Hepatic stellate cell (primary cell): Measurements from ENCODE around the gene XXYLT1.

Experiments used
- DNase-seq: peaks from one replicate; pipeline ENCODE4 v3.0.0; 2011; ENCODE audit warnings: low spot score

Gene XXYLT1

GRCh38 chr3:195168009-195168762 lies 102.8 kb downstream of the XXYLT1 start:
- no peak for DNase-seq

- DNase-seq, result no peak
Observed at GRCh38 chr3:195165790-195166189, 105.2 kb downstream of the XXYLT1 start.

- DNase-seq, result no peak
Observed at GRCh38 chr3:195165265-195165609, 105.7 kb downstream of the XXYLT1 start.

GRCh38 chr3:195164573-195165264 lies 106.2 kb downstream of the XXYLT1 start:
- DNase-seq, result no peak

GRCh38 chr3:195163719-195164572 lies 107.0 kb downstream of the XXYLT1 start:
- no peak for DNase-seq

GRCh38 chr3:195162816-195163215 lies 108.1 kb downstream of the XXYLT1 start:
- no peak for DNase-seq

DNA sequence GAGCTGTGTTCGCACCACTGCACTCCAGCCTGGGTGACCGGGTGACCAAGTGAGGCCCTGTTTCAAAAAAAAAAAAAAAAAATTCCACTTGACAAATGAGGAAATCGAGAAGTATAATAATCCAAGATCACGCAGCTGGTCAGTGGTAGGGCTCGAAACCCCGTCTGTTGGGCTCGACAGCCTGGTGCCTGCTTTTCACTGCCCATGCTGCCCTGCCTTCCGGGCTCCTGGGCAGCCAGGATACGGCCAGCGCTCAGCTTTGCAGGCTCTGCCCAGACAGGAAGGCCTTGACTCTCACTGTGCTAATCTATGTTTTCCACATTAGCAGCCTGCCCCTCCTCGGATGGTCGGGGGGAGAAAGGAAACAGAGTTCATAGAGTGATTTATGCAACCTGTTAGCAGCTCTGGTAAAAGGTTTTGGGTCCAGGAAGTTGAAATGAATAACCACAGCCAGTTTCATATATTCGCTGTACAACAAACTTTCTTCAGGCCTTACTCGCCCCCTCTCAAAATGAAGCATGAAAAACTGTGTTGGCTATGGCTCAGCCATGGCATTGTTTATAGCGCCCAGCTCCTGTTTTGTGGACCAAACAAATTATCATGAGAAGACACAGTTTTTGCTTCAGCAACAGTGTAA lies 108.8 kb downstream of the XXYLT1 start:
- no peak for DNase-seq

DNA sequence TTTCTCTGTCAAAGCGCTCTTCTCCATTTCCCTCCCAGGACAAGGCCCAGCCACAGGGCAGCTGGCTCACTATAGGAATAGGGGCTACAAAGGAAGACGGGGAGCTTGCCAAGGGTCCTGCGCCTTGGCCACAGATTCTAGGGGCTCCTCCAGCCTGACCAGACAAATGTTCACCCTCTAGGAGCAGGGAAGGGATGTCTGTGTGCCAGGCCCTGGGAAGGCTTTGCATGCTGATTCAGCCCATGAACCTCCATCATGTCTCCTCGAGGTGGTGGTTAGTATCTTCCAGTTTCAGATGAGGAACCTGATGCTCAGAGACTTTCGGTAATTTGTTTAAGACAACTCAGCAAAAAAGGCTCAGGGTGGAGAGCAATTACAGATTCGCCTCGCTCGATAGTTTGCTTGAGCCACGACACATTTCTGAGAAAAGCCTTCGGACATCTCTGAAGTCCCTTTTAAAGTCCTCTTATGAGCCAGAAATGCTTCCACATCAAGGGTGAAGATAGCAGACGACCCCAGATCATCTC lies 110.0 kb downstream of the XXYLT1 start:
- DNase-seq, result no peak

GRCh38 chr3:195160257-195160898 lies 110.6 kb downstream of the XXYLT1 start:
- DNase-seq, result peak; percentile 82

- no peak for DNase-seq
Observed at GRCh38 chr3:195159814-195160165, 111.2 kb downstream of the XXYLT1 start.

GRCh38 chr3:195159117-195159813 lies 111.7 kb downstream of the XXYLT1 start:
- no peak for DNase-seq

GRCh38 chr3:195156286-195156890 lies 114.6 kb downstream of the XXYLT1 start:
- no peak for DNase-seq

DNA sequence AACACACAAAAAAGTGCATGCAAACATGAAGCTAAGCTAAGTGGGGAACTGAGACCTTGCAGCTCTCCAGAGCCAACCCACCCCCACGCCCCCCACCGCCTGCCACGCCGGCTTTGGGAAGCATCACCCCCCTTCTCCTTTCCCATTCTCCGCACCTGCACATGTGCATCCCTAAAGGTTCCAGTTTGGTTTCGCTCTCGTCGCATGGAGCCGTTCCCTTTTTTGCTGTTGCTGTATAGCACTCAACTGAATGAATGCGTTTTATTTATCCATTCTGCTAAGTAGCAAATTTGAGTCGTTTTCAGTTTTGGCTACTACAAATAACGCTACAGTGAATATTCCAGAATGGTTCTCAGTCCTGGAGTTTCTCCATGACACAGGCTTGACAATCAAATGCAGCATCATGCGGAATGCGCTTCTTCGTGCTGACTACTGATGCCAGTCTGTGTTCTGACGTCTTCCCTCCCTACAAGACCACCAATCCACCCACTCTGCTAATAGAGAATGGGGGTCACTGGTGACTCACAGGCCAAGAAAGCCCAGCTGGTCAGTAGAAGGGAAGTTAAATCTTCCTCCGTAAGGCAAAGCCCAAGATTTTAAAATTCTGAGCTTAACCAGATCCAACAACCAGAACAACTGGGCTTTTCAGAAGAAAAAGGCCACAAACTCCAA lies 115.3 kb downstream of the XXYLT1 start:
- no peak for DNase-seq

GRCh38 chr3:195154793-195155535 lies 116.0 kb downstream of the XXYLT1 start:
- DNase-seq, result peak; percentile 54

DNA sequence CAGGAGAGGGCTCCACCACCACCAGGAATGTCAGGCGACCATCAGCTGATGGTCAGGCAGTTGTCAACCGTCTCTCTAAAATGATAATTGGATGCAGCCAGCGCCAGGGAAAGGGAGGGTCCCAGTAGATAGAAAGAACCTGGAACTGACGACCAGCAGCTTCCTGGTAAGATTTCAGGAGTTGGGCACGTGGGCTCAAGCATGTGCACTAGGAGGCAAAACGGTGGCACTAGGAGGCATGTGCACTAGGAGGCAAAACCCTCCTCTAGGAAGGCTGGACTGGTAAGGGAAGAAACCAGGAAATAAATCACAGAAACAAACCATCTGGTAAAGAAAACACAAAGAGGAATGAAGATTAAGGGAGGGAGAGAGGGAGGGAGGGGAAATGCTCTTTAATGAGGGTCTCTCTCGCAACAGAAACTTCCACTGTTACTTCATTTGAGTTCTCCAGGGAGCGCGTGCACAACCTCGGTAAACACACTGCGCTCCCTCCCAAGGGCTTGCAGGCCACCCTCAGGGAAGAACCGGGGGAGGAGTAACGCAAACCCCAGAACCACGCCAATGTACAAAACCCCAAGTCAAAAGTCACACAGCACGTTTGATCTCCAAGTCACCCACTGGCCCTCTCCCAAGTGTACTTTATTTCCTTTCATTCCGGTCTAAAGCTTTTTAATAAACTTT lies 116.7 kb downstream of the XXYLT1 start:
- DNase-seq, result no peak

- DNase-seq, result no peak
Observed at GRCh38 chr3:195153653-195154052, 117.3 kb downstream of the XXYLT1 start.

DNA sequence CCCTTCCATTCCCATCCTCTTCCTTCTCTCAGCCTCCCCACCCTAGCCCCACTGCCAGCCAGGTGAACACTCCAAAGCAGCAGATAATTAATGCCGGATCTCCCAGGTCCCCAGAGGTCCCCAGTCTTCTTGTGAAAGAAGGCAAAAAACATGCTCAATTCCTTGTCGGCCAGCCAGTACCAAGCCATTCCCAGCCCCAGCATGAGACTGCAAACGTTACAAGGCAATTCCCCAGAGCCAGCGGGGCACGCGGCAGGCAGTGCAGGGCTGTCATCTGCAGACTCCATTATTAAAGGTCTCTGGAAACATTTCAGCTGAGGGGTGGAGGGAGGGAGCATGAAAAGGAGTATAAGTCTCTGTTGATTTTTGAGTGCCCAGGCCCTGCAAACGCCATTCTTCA lies 117.8 kb downstream of the XXYLT1 start:
- no peak for DNase-seq

- peak; percentile 60 for DNase-seq
Observed at GRCh38 chr3:195151866-195152541, 119.0 kb downstream of the XXYLT1 start.
